22Rv1 (cell line): ENCODE measurements around the gene PPP1R9B.

ENCODE experiments used
- CTCF ChIP-seq: fragments of 450-650 bp; IDR thresholded peaks from 2 replicates; pipeline ENCODE4 v1.5.1; 2017; ENCODE audit warnings: mild to moderate bottlenecking
- ZFX ChIP-seq: fragments of 450-650 bp; IDR thresholded peaks from 2 replicates; pipeline ENCODE4 v1.6.1; 2017; ENCODE audit warnings: antibody characterized with exemption, borderline replicate concordance

- no peak for TF ChIP-seq CTCF
- TF ChIP-seq ZFX = no peak
These were observed 53.0 kb downstream of the PPP1R9B start for GRCh38 chr17:50097455-50097854.
